Activated naive CD4-positive, alpha-beta T cell treated with anti-CD3 and anti-CD28 coated beads, Interleukin-2, amount 50 U/mL, for 24 hours (primary cell): ENCODE results near the gene RIPK1.
"Not testable (repeated sequence)": the region's sequence is repeated elsewhere in the genome, so short reads cannot be mapped to it uniquely, and the experiment has no call there.

Experiments used
- H3K27ac Mint-ChIP-seq: one replicate; pipeline ENCODE4 v1.8.0; 2021; ENCODE audit warnings: mild to moderate bottlenecking, mixed read lengths
- H3K27me3 Mint-ChIP-seq: one replicate; pipeline ENCODE4 v1.8.0; 2021; ENCODE audit warnings: mixed read lengths
- H3K36me3 Mint-ChIP-seq: one replicate; pipeline ENCODE4 v1.8.0; 2021; ENCODE audit warnings: mixed read lengths
- H3K4me1 Mint-ChIP-seq: one replicate; pipeline ENCODE4 v1.8.0; 2021; ENCODE audit warnings: mixed read lengths
- H3K4me3 Mint-ChIP-seq: one replicate; pipeline ENCODE4 v1.8.0; 2021; ENCODE audit warnings: mild to moderate bottlenecking, mixed read lengths
- H3K9me3 Mint-ChIP-seq: one replicate; pipeline ENCODE4 v1.8.0; 2021; ENCODE audit warnings: mixed read lengths

The RIPK1 gene

GRCh38 chr6:3156184-3157130 lies 88.2 kb downstream of the RIPK1 start:
- peak overlapping the region; percentile 59 for H3K27ac Mint-ChIP-seq
- H3K27me3 Mint-ChIP-seq, H3K36me3 Mint-ChIP-seq, H3K9me3 Mint-ChIP-seq: not testable (repeated sequence)
- peaks cover 17% of the 10 kb centered on the region for H3K4me1 Mint-ChIP-seq
- H3K4me3 Mint-ChIP-seq: peak overlapping the region; percentile 88

- H3K36me3 Mint-ChIP-seq: peaks cover 8% of the 10 kb centered on the region
- no peaks in the 10 kb centered on the region for H3K27me3 Mint-ChIP-seq
- no peaks in the 10 kb centered on the region for H3K9me3 Mint-ChIP-seq
- peak within 1 kb of the TSS; percentile 59 for H3K27ac Mint-ChIP-seq
- H3K4me3 Mint-ChIP-seq: peak within 1 kb of the TSS; percentile 88
- H3K4me1 Mint-ChIP-seq: peaks cover 22% of the 10 kb centered on the region
These were observed 89.0 kb downstream of the RIPK1 start, which contains the start of gene TUBB2A for GRCh38 chr6:3157131-3157933. Gene TUBB2A (minus strand): TSS chr6:3157544. CDS start chr6:3157463, 81 bp downstream.

- Mint-ChIP-seq H3K27ac (no peak overlapping the region), H3K9me3 (no peaks in the 10 kb centered on the region), H3K4me3 (peak overlapping the region; percentile 46)
These were observed 91.8 kb downstream of the RIPK1 start for GRCh38 chr6:3159805-3160781.

GRCh38 chr6:3162067-3162497 lies 93.8 kb downstream of the RIPK1 start:
- Mint-ChIP-seq H3K27ac (no peak overlapping the region), H3K4me1 (peaks cover 27% of the 10 kb centered on the region), H3K36me3 (peaks cover 5% of the 10 kb centered on the region), H3K4me3 (peak overlapping the region; percentile 59), H3K27me3 (peaks cover 6% of the 10 kb centered on the region), H3K9me3 (no peaks in the 10 kb centered on the region)

More at GRCh38 chr6:3159805-3160781, 91.8 kb downstream of the RIPK1 start:
- Mint-ChIP-seq H3K27me3 (peaks cover 1% of the 10 kb centered on the region), H3K4me1 (peaks cover 32% of the 10 kb centered on the region), H3K36me3 (peaks cover 5% of the 10 kb centered on the region)

- Mint-ChIP-seq H3K9me3 (no peaks in the 10 kb centered on the region), H3K36me3 (peaks cover 5% of the 10 kb centered on the region), H3K27me3 (peaks cover 6% of the 10 kb centered on the region), H3K4me1 (peaks cover 27% of the 10 kb centered on the region), H3K4me3 (peak overlapping the region; percentile 88), H3K27ac (no peak overlapping the region)
These were observed 94.4 kb downstream of the RIPK1 start for GRCh38 chr6:3162565-3163247.

- Mint-ChIP-seq H3K36me3 (peaks cover 5% of the 10 kb centered on the region), H3K9me3 (no peaks in the 10 kb centered on the region), H3K27ac (peak overlapping the region; percentile 23), H3K4me3 (peak overlapping the region; percentile 88), H3K27me3 (peaks cover 6% of the 10 kb centered on the region), H3K4me1 (peaks cover 25% of the 10 kb centered on the region)
These were observed 94.9 kb downstream of the RIPK1 start for GRCh38 chr6:3163248-3163594.

GRCh38 chr6:3164388-3164787 lies 96.1 kb downstream of the RIPK1 start:
- H3K4me1 Mint-ChIP-seq: peaks cover 23% of the 10 kb centered on the region
- no peak overlapping the region for H3K27ac Mint-ChIP-seq
- H3K36me3 Mint-ChIP-seq: peaks cover 5% of the 10 kb centered on the region
- peaks cover 6% of the 10 kb centered on the region for H3K27me3 Mint-ChIP-seq
- H3K9me3 Mint-ChIP-seq: no peaks in the 10 kb centered on the region
- no peak overlapping the region for H3K4me3 Mint-ChIP-seq
